ENCODE measurements around the gene TET2.
"Not testable (repeated sequence)": the region's sequence is repeated elsewhere in the genome, so short reads cannot be mapped to it uniquely, and the experiment has no call there.

Gene TET2

GRCh38 chr4:105296672-105297071, 150.0 kb downstream of the TET2 start:
- no peak for DNase-seq

- not testable (repeated sequence) for DNase-seq
Measured at GRCh38 chr4:105299027-105299426, 152.4 kb downstream of the TET2 start.

- no peak for DNase-seq
Measured at GRCh38 chr4:105304085-105304484, 157.4 kb downstream of the TET2 start.

GRCh38 chr4:105305019-105305836, 158.6 kb downstream of the TET2 start:
- no peak for DNase-seq

GRCh38 chr4:105306158-105306781, 159.6 kb downstream of the TET2 start:
- DNase-seq = peak; percentile 59 to 71

- peak in 1 of 2 experiments; percentile 10 for DNase-seq
Measured at GRCh38 chr4:105306820-105307219, 160.1 kb downstream of the TET2 start.

GRCh38 chr4:105318486-105318885, 171.8 kb downstream of the TET2 start:
- DNase-seq = no peak

GRCh38 chr4:105327222-105327621, 180.5 kb downstream of the TET2 start:
- peak in 1 of 2 experiments; percentile 17 for DNase-seq

GRCh38 chr4:105327956-105328355, 181.3 kb downstream of the TET2 start:
- no peak for DNase-seq

GRCh38 chr4:105329081-105329480, 182.4 kb downstream of the TET2 start:
- no peak for DNase-seq
